H9 (cell line): ENCODE results near the gene NUAK2. TPM values are rescaled to one million over a fixed set of nuclear protein-coding genes. Genes with fewer than 3 reads are reported as not detected.

ENCODE experiments used
- DNase-seq: peaks from one replicate; pipeline ENCODE4 v3.0.0-alpha.2; 2017
- H2AFZ ChIP-seq: one replicate; pipeline ENCODE4 v1.6.1; 2013; ENCODE audit warnings: mild to moderate bottlenecking, low read length, control low read depth, moderate library complexity
- H2AK5ac ChIP-seq: 2 replicates; pipeline ENCODE4 v1.6.1; 2013; ENCODE audit warnings: low read length, control low read depth, mixed read lengths; ENCODE audit not compliant: insufficient read length
- H2BK120ac ChIP-seq: one replicate; pipeline ENCODE4 v1.6.1; 2013; ENCODE audit warnings: low read depth, mild to moderate bottlenecking, low read length, control low read depth, inconsistent platforms; ENCODE audit not compliant: poor library complexity, severe bottlenecking
- H2BK12ac ChIP-seq: 2 replicates; pipeline ENCODE4 v1.6.1; 2013; ENCODE audit warnings: low read length, control low read depth, mixed read lengths, low read depth; ENCODE audit not compliant: insufficient read length
- H2BK15ac ChIP-seq: 2 replicates; pipeline ENCODE4 v1.6.1; 2013; ENCODE audit warnings: low read depth, low read length, control low read depth
- H2BK20ac ChIP-seq: one replicate; pipeline ENCODE4 v1.6.1; 2013; ENCODE audit warnings: low read depth, mild to moderate bottlenecking, low read length, control low read depth, inconsistent platforms; ENCODE audit not compliant: poor library complexity, severe bottlenecking
- H2BK5ac ChIP-seq: 2 replicates; pipeline ENCODE4 v1.6.1; 2013; ENCODE audit warnings: low read length, control low read depth, mixed read lengths; ENCODE audit not compliant: insufficient read length
- H3K14ac ChIP-seq: 2 replicates; pipeline ENCODE4 v1.6.1; 2013; ENCODE audit warnings: low read length, control low read depth; ENCODE audit not compliant: insufficient read depth
- H3K18ac ChIP-seq: 2 replicates; pipeline ENCODE4 v1.6.1; 2013; ENCODE audit warnings: low read depth, mild to moderate bottlenecking, mixed read lengths, low read length, control low read depth; ENCODE audit not compliant: insufficient read length
- H3K23ac ChIP-seq: 2 replicates; pipeline ENCODE4 v1.6.1; 2013; ENCODE audit warnings: low read length, control low read depth, mixed read lengths, low read depth; ENCODE audit not compliant: insufficient read length
- H3K23me2 ChIP-seq: 2 replicates; pipeline ENCODE4 v1.6.1; 2013; ENCODE audit warnings: low read depth, mild to moderate bottlenecking, mixed read lengths, low read length, control low read depth; ENCODE audit not compliant: insufficient read length, poor library complexity, severe bottlenecking
- H3K27ac ChIP-seq: 2 replicates; pipeline ENCODE4 v1.5.1; 2013; ENCODE audit warnings: low read length, control low read depth, mixed read lengths, low read depth; ENCODE audit not compliant: insufficient read length
- H3K27me3 ChIP-seq: 2 replicates; pipeline ENCODE4 v1.6.1; 2013; ENCODE audit warnings: low read length, control low read depth, inconsistent platforms; ENCODE audit not compliant: insufficient read depth
- H3K4ac ChIP-seq: 2 replicates; pipeline ENCODE4 v1.6.1; 2013; ENCODE audit warnings: low read depth, mild to moderate bottlenecking, control low read depth, inconsistent platforms, low read length, moderate library complexity
- H3K4me1 ChIP-seq: 2 replicates; pipeline ENCODE4 v1.6.1; 2013; ENCODE audit warnings: low read length, control low read depth, inconsistent platforms; ENCODE audit not compliant: insufficient read depth
- H3K4me2 ChIP-seq: 2 replicates; pipeline ENCODE4 v1.6.1; 2013; ENCODE audit warnings: low read length, control low read depth, mixed read lengths; ENCODE audit not compliant: insufficient read length, insufficient read depth
- H3K56ac ChIP-seq: 2 replicates; pipeline ENCODE4 v1.6.1; 2013; ENCODE audit warnings: low read depth, mild to moderate bottlenecking, mixed read lengths, low read length, control low read depth; ENCODE audit not compliant: insufficient read length
- H3K79me1 ChIP-seq: 2 replicates; pipeline ENCODE4 v1.6.1; 2013; ENCODE audit warnings: low read depth, mild to moderate bottlenecking, moderate library complexity, low read length, control low read depth, inconsistent platforms; ENCODE audit not compliant: insufficient read depth, poor library complexity, severe bottlenecking
- H3K79me2 ChIP-seq: 2 replicates; pipeline ENCODE4 v1.6.1; 2013; ENCODE audit warnings: low read length, control low read depth, inconsistent platforms; ENCODE audit not compliant: insufficient read depth
- H3K9ac ChIP-seq: 2 replicates; pipeline ENCODE4 v1.6.1; 2013; ENCODE audit warnings: low read length, control low read depth, mixed read lengths; ENCODE audit not compliant: insufficient read length; ENCODE audit errors: extremely low read depth
- H3K9me3 ChIP-seq: one replicate; pipeline ENCODE4 v1.6.1; 2013; ENCODE audit warnings: low read depth, low read length, inconsistent platforms; ENCODE audit not compliant: control insufficient read depth
- H3T11ph ChIP-seq: one replicate; pipeline ENCODE4 v1.6.1; 2013; ENCODE audit warnings: mild to moderate bottlenecking, low read length, control low read depth, inconsistent platforms
- H4K20me1 ChIP-seq: one replicate; pipeline ENCODE4 v1.6.1; 2013; ENCODE audit not compliant: control insufficient read depth, insufficient read length, insufficient read depth
- H4K5ac ChIP-seq: 2 replicates; pipeline ENCODE4 v1.6.1; 2013; ENCODE audit warnings: low read depth, mild to moderate bottlenecking, mixed read lengths, low read length, control low read depth; ENCODE audit not compliant: insufficient read length
- H4K8ac ChIP-seq: replicated peaks from 2 replicates; pipeline ENCODE4 v1.6.1; 2013; ENCODE audit warnings: low read length, control low read depth, mixed read lengths, low read depth; ENCODE audit not compliant: insufficient read length
- H4K91ac ChIP-seq: 2 replicates; pipeline ENCODE4 v1.6.1; 2013; ENCODE audit warnings: low read depth, mild to moderate bottlenecking, moderate library complexity, mixed read lengths, low read length, control low read depth; ENCODE audit not compliant: insufficient read length
- H3K27ac Mint-ChIP-seq, 3 experiments: 2 replicates in 2 of 3; 3 replicates in 1 of 3; pipeline ENCODE4 v1.8.0; 2020 to 2021; ENCODE audit warnings: mixed read lengths in 3 of 3, mild to moderate bottlenecking in 1 of 3, moderate library complexity in 1 of 3
- H3K27me3 Mint-ChIP-seq: 2 replicates; pipeline ENCODE4 v1.8.0; 2021; ENCODE audit warnings: low read depth, mild to moderate bottlenecking, moderate library complexity, mixed read lengths
- H3K36me3 Mint-ChIP-seq, 3 experiments: 2 replicates in 2 of 3; 3 replicates in 1 of 3; pipeline ENCODE4 v1.8.0; 2020 to 2021; ENCODE audit warnings: low read depth in 3 of 3, mixed read lengths in 3 of 3; ENCODE audit not compliant: insufficient read depth in 1 of 3
- H3K4me1 Mint-ChIP-seq, 2 experiments: 2 replicates each; pipeline ENCODE4 v1.8.0; 2020; ENCODE audit warnings: mixed read lengths in 2 of 2
- H3K4me3 Mint-ChIP-seq, 2 experiments: 2 replicates in 1 of 2; 3 replicates in 1 of 2; pipeline ENCODE4 v1.8.0; 2020 to 2021; ENCODE audit warnings: mild to moderate bottlenecking in 2 of 2, mixed read lengths in 2 of 2, moderate library complexity in 1 of 2
- H3K9me3 Mint-ChIP-seq, 2 experiments: 2 replicates in 1 of 2; 3 replicates in 1 of 2; pipeline ENCODE4 v1.8.0; 2020; ENCODE audit warnings: mild to moderate bottlenecking in 2 of 2, mixed read lengths in 2 of 2, moderate library complexity in 1 of 2
- CTCF ChIP-seq: fragments of 200-600 bp; sonication (generic); conservative IDR thresholded peaks from 3 replicates; pipeline ENCODE4 v1.8.0; 2021; ENCODE audit warnings: antibody characterized with exemption, mild to moderate bottlenecking
- WGBS: extraction: QIAGEN DNeasy Blood & Tissue Kit; methylation state at CpG from one replicate; pipeline ENCODE4 v1.1.7; 2013; ENCODE audit warnings: missing lambda C conversion rate, low lambda C conversion rate, mixed read lengths; ENCODE audit not compliant: insufficient read length; ENCODE audit errors: extremely low coverage; 5-methylcytosine and 5-hydroxymethylcytosine counted together
- total RNA-seq: library from RNA; stranded (reverse); gene quantifications from 2 replicates; pipeline ENCODE4 v1.2.1, GENCODE V29; 2021

NUAK2 gene
- total RNA-seq, 1 experiment from 2014 or later, result 15.4 TPM

DNA sequence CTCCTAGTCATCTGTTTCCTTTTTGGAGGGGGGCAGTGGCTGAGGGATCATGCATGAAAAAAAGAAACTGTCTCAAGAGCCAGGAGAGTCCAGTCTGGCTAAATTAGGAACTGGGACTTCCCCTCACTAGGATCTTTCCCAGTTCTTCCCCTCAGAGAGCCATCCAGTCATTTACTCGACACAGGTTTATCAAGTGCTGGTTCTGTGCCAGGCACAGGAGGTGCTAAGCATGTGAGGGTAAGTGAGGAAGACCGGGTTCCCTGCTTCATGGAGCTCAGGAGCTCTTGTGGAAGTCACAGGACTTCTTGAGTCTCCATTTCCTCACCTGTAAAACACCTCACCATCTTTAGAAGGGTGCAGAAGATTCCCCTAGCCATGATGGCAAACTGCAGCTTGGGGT is 8.6 kb upstream of the NUAK2 start:
- H3K23ac ChIP-seq, result no peak overlapping the region

More for the DNA sequence above, 8.6 kb upstream of the NUAK2 start:
- Histone ChIP-seq H2AK5ac (no peak overlapping the region), H2BK20ac (no peak overlapping the region), H2AFZ (no peak overlapping the region), H2BK15ac (no peak overlapping the region), H3K4me1 (peaks cover 5% of the 10 kb centered on the region; the same call in 1 of the 2 replicates), H3K27me3 (no peaks in the 10 kb centered on the region), H4K5ac (no peak overlapping the region), H3K9ac (no peak overlapping the region), H3K14ac (no peak overlapping the region), H4K8ac (no peak overlapping the region), H3K4me2 (no peak overlapping the region), H3K79me1 (no peaks in the 10 kb centered on the region), H4K20me1 (no peaks in the 10 kb centered on the region), H3T11ph (no peak overlapping the region), H3K18ac (no peak overlapping the region), H4K91ac (no peak overlapping the region), H2BK12ac (no peak overlapping the region), H3K27ac (no peak overlapping the region), H3K23me2 (no peaks in the 10 kb centered on the region), H3K56ac (no peak overlapping the region), H3K4ac (no peak overlapping the region), H3K9me3 (no peaks in the 10 kb centered on the region), H2BK5ac (no peak overlapping the region), H2BK120ac (no peak overlapping the region), H3K79me2 (no peaks in the 10 kb centered on the region)
- H3K27me3 Mint-ChIP-seq, result peaks cover 5% of the 10 kb centered on the region
- TF ChIP-seq CTCF, result no peak
- no peaks in the 10 kb centered on the region for H3K36me3 Mint-ChIP-seq
- no peak overlapping the region for H3K27ac Mint-ChIP-seq
- WGBS, result no CpG with 5 or more reads among the region's 2 CpGs
- no peaks in the 10 kb centered on the region for H3K9me3 Mint-ChIP-seq
- no peak overlapping the region for H3K4me3 Mint-ChIP-seq
- peaks cover 10 to 16% of the 10 kb centered on the region in 2 experiments for H3K4me1 Mint-ChIP-seq
- no peak for DNase-seq
